Heart left ventricle (tissue), 16 donors: ENCODE results near the gene KLF9. TPM values are rescaled to one million over a fixed set of nuclear protein-coding genes. Genes with fewer than 3 reads are reported as not detected.
A peak's percentile ranks its signal among the peaks of the same experiment; 100 is the strongest.

ENCODE experiments used
- ATAC-seq, 4 donors: fragments of 200-7000 bp; cut with Tn5 transposase; one replicate each; pipeline ENCODE4 v1.9.1; 2020 to 2022; ENCODE audit warnings: moderate library complexity in 4 of 4, mild to moderate bottlenecking in 3 of 4, moderate number of reproducible peaks in 1 of 4
- DNase-seq, 5 donors: peaks; one replicate each; pipeline ENCODE4 v3.0.0-alpha.2; 2020
- H3K27ac ChIP-seq, 12 donors: fragments of 200-600 bp; sonication (generic) in 4 of 12; one replicate each; pipeline versions ENCODE4 v1.5.0 to v1.8.0; 2016 to 2022; ENCODE audit warnings: mild to moderate bottlenecking in 2 of 12
- H3K27me3 ChIP-seq, 9 donors: fragments of 200-600 bp; sonication (generic) in 2 of 9; one replicate each; pipeline versions ENCODE4 v1.5.1 to v1.8.0; 2016 to 2022; ENCODE audit warnings: mild to moderate bottlenecking in 3 of 9
- H3K36me3 ChIP-seq, 9 donors: fragments of 200-600 bp; sonication (generic) in 2 of 9; one replicate each; pipeline versions ENCODE4 v1.5.0 to v1.8.0; 2018 to 2022; ENCODE audit warnings: mild to moderate bottlenecking in 2 of 9
- H3K4me1 ChIP-seq, 12 donors: fragments of 200-600 bp; sonication (generic) in 4 of 12; one replicate each; pipeline versions ENCODE4 v1.5.0 to v1.8.0; 2016 to 2022; ENCODE audit warnings: mild to moderate bottlenecking in 3 of 12
- H3K4me3 ChIP-seq, 12 donors: fragments of 200-600 bp; sonication (generic) in 4 of 12; one replicate each; pipeline versions ENCODE4 v1.5.0 to v1.8.0; 2017 to 2022; ENCODE audit warnings: mild to moderate bottlenecking in 9 of 12, moderate library complexity in 4 of 12
- H3K9me3 ChIP-seq, 12 donors: fragments of 200-600 bp; sonication (generic) in 4 of 12; one replicate each; pipeline versions ENCODE4 v1.5.0 to v1.8.0; 2016 to 2022; ENCODE audit warnings: mild to moderate bottlenecking in 1 of 12
- POLR2A ChIP-seq, 2 donors: fragments of 450-650 bp; IDR thresholded peaks; one replicate each; pipeline ENCODE4 v1.6.1; 2017; ENCODE audit warnings: antibody characterized with exemption in 2 of 2, mild to moderate bottlenecking in 2 of 2, moderate library complexity in 2 of 2
- WGBS, 4 donors: extraction: QIAGEN DNeasy Blood & Tissue Kit in 2 of 4; methylation state at CpG; one replicate each; pipeline versions ENCODE4 v1.1.5 to v1.1.7; 2013 to 2018; 5-methylcytosine and 5-hydroxymethylcytosine counted together
- intact Hi-C, 10 donors: fragments of 100-400 bp; cut with DNase I; formaldehyde crosslinking; loops; one replicate each; pipeline versions ENCODE4 v1.11.1 to v1.14.2; 2022
- polyA plus RNA-seq, 2 donors: library from polyadenylated mRNA; stranded (reverse); fragments of 200-250 nt; gene quantifications; one replicate each; pipeline ENCODE4 v1.2.3, GENCODE V29; 2013
- total RNA-seq, 9 donors: library from RNA; depleted of rRNA in 2 of 9; stranded (reverse); fragments of >200 nt in 2 of 9; fragmentation: NEBNext Ultra II Directional in 3 of 9; extraction: Animal tissue kit (Norgen Biotek cat#: 25700) in 3 of 9; gene quantifications; one replicate each; pipeline versions ENCODE4 v1.1.0 to v1.2.4, GENCODE V29; 2016 to 2023
- TF ChIP-seq, protein P1 (sequence below), 12 donors: fragments of 200-600 bp; sonication (generic) in 4 of 12; IDR thresholded peaks; one replicate each; pipeline versions ENCODE4 v1.5.0 to v1.8.0; 2018 to 2022; ENCODE audit warnings: antibody characterized with exemption in 12 of 12, mild to moderate bottlenecking in 5 of 12
- donor health status: ischemic (EF 13 %, LVEDD 7.1; RV severe dilation, severe dysfunction).
- donor health status: healthy with polysubstance abuse.
- donor health status: DM: no; HTN: yes; CAD: no.
- donor health status: DM: no; HTN: no; CAD: no.
- donor health status: ischemic (EF 25% LVEDD 6.9; RV normal size, moderate dysfunction).
- donor health status: ischemic (EF 25% LVEDD 5.7; RV mildly dilated, moderate dysfunction).
- donor health status: healthy.
- donor health status: DM: yes; HTN: yes; CAD: no.
- donor health status: ischemic (EF 35%, LVEDD 5.7; RV mildly dilated, moderate dysfunction).
- donor health status: nonischemic (EF 11% LVEDD 7.7; RV severe dilation, severe dysfunction).
- donor health status: DM: yes; HTN: yes; CAD: no.
- donor health status: PGD.
- donor health status: ischemic (EF 29% LVEDD 5.4; RV normal size, mild dysfunction).
- donor health status: nonischemic (EF 23%, LVEDD 6.1; RV moderate dilation, normal function).

KLF9 gene
- total and polyA plus RNA-seq, 11 donors = 25.8 to 74.8 (median 46.0) TPM

DNA sequence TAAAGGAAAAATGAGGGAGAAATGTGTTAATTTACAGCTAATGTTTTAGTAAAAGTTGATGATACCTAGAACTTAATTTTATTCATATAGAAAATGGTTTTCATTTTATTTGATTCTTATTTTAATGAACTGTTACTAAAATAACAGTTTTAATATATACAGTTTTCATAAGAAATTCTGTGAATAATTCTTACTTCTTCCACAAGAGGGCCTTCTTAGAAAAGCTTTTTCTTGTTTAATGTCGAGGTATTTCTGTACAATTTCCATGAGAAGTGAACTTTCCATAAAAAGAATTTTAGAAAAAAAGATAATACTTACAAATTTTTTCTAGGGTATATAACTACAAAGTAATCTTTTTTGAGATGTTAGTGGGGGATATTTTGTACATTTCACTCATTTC lies 73.9 kb downstream of the KLF9 start:
- no peaks in the 10 kb centered on the region for H3K27me3 ChIP-seq
- TF ChIP-seq, protein P1, sequence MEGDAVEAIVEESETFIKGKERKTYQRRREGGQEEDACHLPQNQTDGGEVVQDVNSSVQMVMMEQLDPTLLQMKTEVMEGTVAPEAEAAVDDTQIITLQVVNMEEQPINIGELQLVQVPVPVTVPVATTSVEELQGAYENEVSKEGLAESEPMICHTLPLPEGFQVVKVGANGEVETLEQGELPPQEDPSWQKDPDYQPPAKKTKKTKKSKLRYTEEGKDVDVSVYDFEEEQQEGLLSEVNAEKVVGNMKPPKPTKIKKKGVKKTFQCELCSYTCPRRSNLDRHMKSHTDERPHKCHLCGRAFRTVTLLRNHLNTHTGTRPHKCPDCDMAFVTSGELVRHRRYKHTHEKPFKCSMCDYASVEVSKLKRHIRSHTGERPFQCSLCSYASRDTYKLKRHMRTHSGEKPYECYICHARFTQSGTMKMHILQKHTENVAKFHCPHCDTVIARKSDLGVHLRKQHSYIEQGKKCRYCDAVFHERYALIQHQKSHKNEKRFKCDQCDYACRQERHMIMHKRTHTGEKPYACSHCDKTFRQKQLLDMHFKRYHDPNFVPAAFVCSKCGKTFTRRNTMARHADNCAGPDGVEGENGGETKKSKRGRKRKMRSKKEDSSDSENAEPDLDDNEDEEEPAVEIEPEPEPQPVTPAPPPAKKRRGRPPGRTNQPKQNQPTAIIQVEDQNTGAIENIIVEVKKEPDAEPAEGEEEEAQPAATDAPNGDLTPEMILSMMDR (IDR thresholded peaks at IDR 0.05) = peak; percentile 40 to 70 (median 60)
- TF ChIP-seq POLR2A (IDR thresholded peaks at IDR 0.05) = no peak
- H3K4me3 ChIP-seq = no peak overlapping the region
- DNase-seq = no peak
- 0 to 2% (median 1%) methylated on average over 1 of the region's 1 CpG for WGBS, 4 donors
- H3K36me3 ChIP-seq = peaks cover 0 to 28% (median 9%) of the 10 kb centered on the region in 9 donors
- H3K4me1 ChIP-seq = peaks cover 0 to 3% (median 0%) of the 10 kb centered on the region in 12 donors
- ATAC-seq = no peak
- H3K9me3 ChIP-seq = no peaks in the 10 kb centered on the region
- no peak overlapping the region for H3K27ac ChIP-seq
- intact Hi-C loops = loop anchor here in 5 of 10 donors (1.0 to 10.0 kb wide), 5 partner anchors 54 to 262 kb away; no protein-coding TSS in a partner anchor

Other genes starting within 250 kb of the KLF9 start
- gene SMC5, start 155.7 kb downstream of the KLF9 start, total RNA-seq = 10 to 100 TPM in 7 of 9 donors, 1 to 10 TPM in 2; 8.4 to 14.6 (median 11.4) TPM
- 10 to 100 TPM in 1 of 2 donors, 1 to 10 TPM in 1; 6.8 to 11.0 TPM for gene SMC5, start 155.7 kb downstream of the KLF9 start, polyA plus RNA-seq